Measurements from ENCODE around the gene ABLIM1.

The ABLIM1 gene

GRCh38 chr10:114616516-114616915, 41.6 kb downstream of the ABLIM1 start:
- no peak for DNase-seq

GRCh38 chr10:114616103-114616502, 42.0 kb downstream of the ABLIM1 start:
- DNase-seq, result no peak

- no peak for DNase-seq
Observed at GRCh38 chr10:114615600-114616007, 42.5 kb downstream of the ABLIM1 start.

- no peak for DNase-seq
Observed at GRCh38 chr10:114613237-114613979, 44.7 kb downstream of the ABLIM1 start.

GRCh38 chr10:114611617-114612016, 46.5 kb downstream of the ABLIM1 start:
- DNase-seq, result no peak

GRCh38 chr10:114609518-114610426, 48.3 kb downstream of the ABLIM1 start:
- no peak for DNase-seq

- no peak for DNase-seq
Observed at GRCh38 chr10:114607358-114607998, 50.6 kb downstream of the ABLIM1 start.

- no peak for DNase-seq
Observed at GRCh38 chr10:114605155-114605797, 52.8 kb downstream of the ABLIM1 start.

- DNase-seq, result no peak
Observed at GRCh38 chr10:114604357-114605130, 53.5 kb downstream of the ABLIM1 start.

- no peak for DNase-seq
Observed at GRCh38 chr10:114603948-114604347, 54.1 kb downstream of the ABLIM1 start.

- DNase-seq, result no peak
Observed at GRCh38 chr10:114603303-114603702, 54.8 kb downstream of the ABLIM1 start.

GRCh38 chr10:114600057-114600456, 58.0 kb downstream of the ABLIM1 start:
- no peak for DNase-seq

- no peak for DNase-seq
Observed at GRCh38 chr10:114596793-114597192, 61.3 kb downstream of the ABLIM1 start.

GRCh38 chr10:114593816-114594468, 64.1 kb downstream of the ABLIM1 start:
- DNase-seq, result no peak

GRCh38 chr10:114593240-114593792, 64.8 kb downstream of the ABLIM1 start:
- DNase-seq, result no peak

- no peak for DNase-seq
Observed at GRCh38 chr10:114590993-114591392, 67.1 kb downstream of the ABLIM1 start.

- no peak for DNase-seq
Observed at GRCh38 chr10:114584419-114584818, 73.7 kb downstream of the ABLIM1 start.

GRCh38 chr10:114581071-114581470, 77.0 kb downstream of the ABLIM1 start:
- DNase-seq, result no peak

GRCh38 chr10:114577133-114577532, 80.9 kb downstream of the ABLIM1 start:
- no peak for DNase-seq

- no peak for DNase-seq
Observed at GRCh38 chr10:114576716-114577115, 81.4 kb downstream of the ABLIM1 start.

GRCh38 chr10:114576132-114576487, 82.0 kb downstream of the ABLIM1 start:
- DNase-seq, result no peak
